GM23338 (cell line): ENCODE measurements around the gene MYO19. TPM values are rescaled to one million over a fixed set of nuclear protein-coding genes. Genes with fewer than 3 reads are reported as not detected.

Source experiments
- ATAC-seq: fragments of 200-7000 bp; cut with Tn5 transposase; 3 replicates; pipeline ENCODE4 v1.9.1; 2020
- DNase-seq: peaks from one replicate; pipeline ENCODE4 v3.0.0-alpha.2; 2015; ENCODE audit warnings: low spot score
- H2AFZ ChIP-seq: fragments of 200-600 bp; sonication (generic); 2 replicates; pipeline ENCODE4 v1.8.0; 2016; ENCODE audit warnings: antibody characterized with exemption, mild to moderate bottlenecking, moderate library complexity
- H3F3A ChIP-seq: fragments of 200-600 bp; sonication (generic); replicated peaks from 2 replicates; pipeline ENCODE4 v1.8.0; 2017; ENCODE audit warnings: antibody characterized with exemption, mixed run types, low read depth
- H3K27ac ChIP-seq: fragments of 200-600 bp; sonication (generic); 2 replicates; pipeline ENCODE4 v1.6.1; 2016; ENCODE audit warnings: low read depth
- H3K27me3 ChIP-seq: fragments of 200-600 bp; sonication (generic); 2 replicates; pipeline ENCODE4 v1.8.0; 2016; ENCODE audit warnings: mild to moderate bottlenecking, mixed run types, moderate library complexity; ENCODE audit not compliant: insufficient read depth
- H3K36me3 ChIP-seq: fragments of 200-600 bp; sonication (generic); 2 replicates; pipeline ENCODE4 v1.8.0; 2016; ENCODE audit warnings: mild to moderate bottlenecking; ENCODE audit not compliant: insufficient read depth
- H3K4me1 ChIP-seq: fragments of 200-600 bp; sonication (generic); 2 replicates; pipeline ENCODE4 v1.8.0; 2016; ENCODE audit warnings: mild to moderate bottlenecking, moderate library complexity; ENCODE audit not compliant: insufficient read depth
- H3K4me2 ChIP-seq: fragments of 200-600 bp; sonication (generic); 2 replicates; pipeline ENCODE4 v1.7.1; 2017; ENCODE audit warnings: mixed run types
- H3K4me3 ChIP-seq: fragments of 200-600 bp; sonication (generic); 2 replicates; pipeline ENCODE4 v1.6.1; 2016; ENCODE audit warnings: mixed run types
- H3K79me2 ChIP-seq: fragments of 200-600 bp; sonication (generic); replicated peaks from 2 replicates; pipeline ENCODE4 v1.8.0; 2017; ENCODE audit warnings: mild to moderate bottlenecking; ENCODE audit not compliant: insufficient read depth
- H3K9me2 ChIP-seq: fragments of 200-600 bp; sonication (generic); 2 replicates; pipeline ENCODE4 v1.8.0; 2017; ENCODE audit not compliant: insufficient read depth
- H4K20me1 ChIP-seq: fragments of 200-600 bp; sonication (generic); replicated peaks from 2 replicates; pipeline ENCODE4 v1.8.0; 2017; ENCODE audit warnings: mild to moderate bottlenecking; ENCODE audit not compliant: insufficient read depth
- H3K27ac Mint-ChIP-seq: 2 replicates; pipeline ENCODE4 v1.8.0; 2020; ENCODE audit warnings: inconsistent platforms, mild to moderate bottlenecking, moderate library complexity, mixed read lengths
- H3K27me3 Mint-ChIP-seq: 3 replicates; pipeline ENCODE4 v1.8.0; 2022; ENCODE audit warnings: low read depth, mild to moderate bottlenecking, moderate library complexity, mixed read lengths, inconsistent platforms; ENCODE audit not compliant: insufficient read depth, poor library complexity
- H3K36me3 Mint-ChIP-seq: 3 replicates; pipeline ENCODE4 v1.8.0; 2021; ENCODE audit warnings: low read depth, mild to moderate bottlenecking, inconsistent platforms, moderate library complexity, mixed read lengths
- H3K4me1 Mint-ChIP-seq: 3 replicates; pipeline ENCODE4 v1.8.0; 2020; ENCODE audit warnings: mild to moderate bottlenecking, inconsistent platforms, mixed read lengths
- H3K4me3 Mint-ChIP-seq: 3 replicates; pipeline ENCODE4 v1.8.0; 2021; ENCODE audit warnings: moderate library complexity, mild to moderate bottlenecking, inconsistent platforms, mixed read lengths
- H3K9me3 Mint-ChIP-seq: 3 replicates; pipeline ENCODE4 v1.8.0; 2020; ENCODE audit warnings: moderate library complexity, mild to moderate bottlenecking, inconsistent platforms, mixed read lengths
- ETS1 ChIP-seq: IDR thresholded peaks from 2 replicates; pipeline ENCODE4 v1.6.1; 2016; ENCODE audit warnings: antibody characterized with exemption
- JUNB ChIP-seq: IDR thresholded peaks from one replicate; pipeline ENCODE4 v1.6.1; 2016; ENCODE audit warnings: antibody characterized with exemption; ENCODE audit not compliant: unreplicated experiment
- NANOG ChIP-seq: IDR thresholded peaks from 2 replicates; pipeline ENCODE4 v1.6.1; 2016; ENCODE audit warnings: antibody characterized with exemption, borderline replicate concordance
- POLR2AphosphoS5 ChIP-seq: IDR thresholded peaks from 2 replicates; pipeline ENCODE4 v1.6.1; 2016; ENCODE audit warnings: antibody characterized with exemption, low read depth
- STAT1 ChIP-seq: IDR thresholded peaks from one replicate; pipeline ENCODE4 v1.6.1; 2016; ENCODE audit warnings: antibody characterized with exemption; ENCODE audit not compliant: unreplicated experiment
- ZNF462 ChIP-seq: fragments of 250-450 bp; sonication (Bioruptor Pico); IDR thresholded peaks from 2 replicates; pipeline ENCODE4 v1.5.0; 2020; ENCODE audit warnings: mild to moderate bottlenecking, moderate library complexity
- polyA plus RNA-seq: library from polyadenylated mRNA; unstranded; fragments of >200 nt; fragmentation: Nextera tagmentation; extraction: Ambion mirVana; gene quantifications from 2 replicates; pipeline ENCODE4 v1.2.1, GENCODE V29; 2016
- total RNA-seq: library from RNA; depleted of rRNA; stranded (reverse); fragments of >200 nt; shearing (Covaris generic); gene quantifications from 2 replicates; pipeline ENCODE4 v1.2.3, GENCODE V29; 2014
- TF ChIP-seq, protein P1 (sequence below): IDR thresholded peaks from one replicate; pipeline ENCODE4 v1.6.1; 2018; ENCODE audit warnings: antibody characterized with exemption; ENCODE audit not compliant: unreplicated experiment

Gene MYO19
- total and polyA plus RNA-seq, 2 experiments from 2014 or later, result 37.9 to 150 TPM

GRCh38 chr17:36470499-36470898 is 64.2 kb downstream of the MYO19 start (continued):
- TF ChIP-seq ZNF462 (CRISPR knock-in tag) (no peak), NANOG (no peak), ETS1 (no peak)

- no peak overlapping the region for H3K4me3 Mint-ChIP-seq
- no peaks in the 10 kb centered on the region; the same call in 2 of the 3 replicates for H3K9me3 Mint-ChIP-seq
- Histone ChIP-seq H3F3A (no peaks in the 10 kb centered on the region), H3K36me3 (no peaks in the 10 kb centered on the region), H3K4me3 (no peak overlapping the region), H3K27me3 (peaks cover 28% of the 10 kb centered on the region), H3K9me2 (no peaks in the 10 kb centered on the region; the same call in 1 of the 2 replicates), H3K4me2 (no peak overlapping the region), H4K20me1 (no peaks in the 10 kb centered on the region; the same call in 1 of the 2 replicates), H2AFZ (no peak overlapping the region), H3K79me2 (no peaks in the 10 kb centered on the region), H3K27ac (no peak overlapping the region), H3K4me1 (no peaks in the 10 kb centered on the region)
- H3K4me1 Mint-ChIP-seq, result peaks cover 4% of the 10 kb centered on the region; the same call in 1 of the 3 replicates
- TF ChIP-seq POLR2AphosphoS5, result no peak
- TF ChIP-seq, protein P1, sequence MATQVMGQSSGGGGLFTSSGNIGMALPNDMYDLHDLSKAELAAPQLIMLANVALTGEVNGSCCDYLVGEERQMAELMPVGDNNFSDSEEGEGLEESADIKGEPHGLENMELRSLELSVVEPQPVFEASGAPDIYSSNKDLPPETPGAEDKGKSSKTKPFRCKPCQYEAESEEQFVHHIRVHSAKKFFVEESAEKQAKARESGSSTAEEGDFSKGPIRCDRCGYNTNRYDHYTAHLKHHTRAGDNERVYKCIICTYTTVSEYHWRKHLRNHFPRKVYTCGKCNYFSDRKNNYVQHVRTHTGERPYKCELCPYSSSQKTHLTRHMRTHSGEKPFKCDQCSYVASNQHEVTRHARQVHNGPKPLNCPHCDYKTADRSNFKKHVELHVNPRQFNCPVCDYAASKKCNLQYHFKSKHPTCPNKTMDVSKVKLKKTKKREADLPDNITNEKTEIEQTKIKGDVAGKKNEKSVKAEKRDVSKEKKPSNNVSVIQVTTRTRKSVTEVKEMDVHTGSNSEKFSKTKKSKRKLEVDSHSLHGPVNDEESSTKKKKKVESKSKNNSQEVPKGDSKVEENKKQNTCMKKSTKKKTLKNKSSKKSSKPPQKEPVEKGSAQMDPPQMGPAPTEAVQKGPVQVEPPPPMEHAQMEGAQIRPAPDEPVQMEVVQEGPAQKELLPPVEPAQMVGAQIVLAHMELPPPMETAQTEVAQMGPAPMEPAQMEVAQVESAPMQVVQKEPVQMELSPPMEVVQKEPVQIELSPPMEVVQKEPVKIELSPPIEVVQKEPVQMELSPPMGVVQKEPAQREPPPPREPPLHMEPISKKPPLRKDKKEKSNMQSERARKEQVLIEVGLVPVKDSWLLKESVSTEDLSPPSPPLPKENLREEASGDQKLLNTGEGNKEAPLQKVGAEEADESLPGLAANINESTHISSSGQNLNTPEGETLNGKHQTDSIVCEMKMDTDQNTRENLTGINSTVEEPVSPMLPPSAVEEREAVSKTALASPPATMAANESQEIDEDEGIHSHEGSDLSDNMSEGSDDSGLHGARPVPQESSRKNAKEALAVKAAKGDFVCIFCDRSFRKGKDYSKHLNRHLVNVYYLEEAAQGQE, result no peak
- no peak for TF ChIP-seq STAT1
- TF ChIP-seq JUNB, result no peak
- H3K27me3 Mint-ChIP-seq, result peaks cover 25% of the 10 kb centered on the region
- no peaks in the 10 kb centered on the region for H3K36me3 Mint-ChIP-seq
- DNase-seq, result no peak
- no peak overlapping the region for H3K27ac Mint-ChIP-seq
- no peak for ATAC-seq
Measured at GRCh38 chr17:36469733-36470132, 64.9 kb downstream of the MYO19 start.
